ENCODE data around the gene KRTAP5-2.

KRTAP5-2 gene

DNA sequence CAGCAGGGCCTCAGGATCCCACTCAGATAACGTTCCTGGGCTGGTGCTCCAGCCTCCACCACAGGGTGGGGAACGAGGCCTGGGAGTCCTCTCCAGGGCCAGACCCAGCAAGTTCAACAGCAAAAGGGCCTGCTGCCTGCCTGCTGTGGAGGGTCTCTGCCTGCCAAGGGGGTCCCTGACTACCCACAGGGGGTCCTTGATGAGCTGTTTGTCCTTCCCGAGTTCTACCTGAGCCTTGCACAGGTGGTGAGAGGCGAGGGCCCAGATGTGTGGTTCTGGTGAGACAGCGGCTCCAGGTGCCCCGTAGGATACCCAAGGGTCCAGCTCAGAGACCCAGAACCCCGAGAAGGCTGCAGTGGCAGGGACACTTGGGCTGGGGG, 30.4 kb downstream of the KRTAP5-2 start:
- no peak for DNase-seq (ENCODE audit: low read depth)

DNA sequence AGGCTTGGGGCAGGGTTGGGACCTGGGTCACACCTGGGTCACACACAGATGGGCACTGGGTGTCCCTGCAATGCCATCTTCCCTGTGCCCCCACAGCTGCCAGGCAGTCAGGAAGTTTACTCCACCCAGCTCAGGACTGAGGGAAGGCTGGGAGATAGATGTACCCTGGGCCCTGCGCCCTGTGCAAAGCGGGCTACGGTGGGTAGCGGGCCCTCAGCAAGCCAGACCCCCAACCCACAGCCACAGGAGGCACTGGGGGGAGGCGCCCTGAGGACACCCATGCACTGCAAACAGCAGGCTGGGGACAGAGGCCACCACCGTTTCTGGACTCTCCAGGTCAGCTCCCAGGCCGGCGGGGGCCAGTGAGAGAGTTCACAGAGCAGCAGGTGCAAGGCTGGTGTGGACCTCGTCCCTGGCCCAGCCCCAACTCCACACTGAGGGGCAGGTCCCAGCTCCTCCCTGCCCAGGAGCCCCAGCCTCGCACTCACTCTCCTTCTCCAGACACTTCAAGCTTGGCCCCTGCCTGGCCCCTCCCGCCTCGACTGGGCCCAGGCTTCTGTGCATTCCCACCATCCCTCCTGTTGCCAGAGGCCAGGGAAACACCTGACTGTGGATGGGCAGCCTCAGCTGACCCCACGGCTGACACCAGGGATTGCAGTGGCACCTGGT, 30.9 kb downstream of the KRTAP5-2 start:
- no peak for DNase-seq (ENCODE audit: low read depth)

DNA sequence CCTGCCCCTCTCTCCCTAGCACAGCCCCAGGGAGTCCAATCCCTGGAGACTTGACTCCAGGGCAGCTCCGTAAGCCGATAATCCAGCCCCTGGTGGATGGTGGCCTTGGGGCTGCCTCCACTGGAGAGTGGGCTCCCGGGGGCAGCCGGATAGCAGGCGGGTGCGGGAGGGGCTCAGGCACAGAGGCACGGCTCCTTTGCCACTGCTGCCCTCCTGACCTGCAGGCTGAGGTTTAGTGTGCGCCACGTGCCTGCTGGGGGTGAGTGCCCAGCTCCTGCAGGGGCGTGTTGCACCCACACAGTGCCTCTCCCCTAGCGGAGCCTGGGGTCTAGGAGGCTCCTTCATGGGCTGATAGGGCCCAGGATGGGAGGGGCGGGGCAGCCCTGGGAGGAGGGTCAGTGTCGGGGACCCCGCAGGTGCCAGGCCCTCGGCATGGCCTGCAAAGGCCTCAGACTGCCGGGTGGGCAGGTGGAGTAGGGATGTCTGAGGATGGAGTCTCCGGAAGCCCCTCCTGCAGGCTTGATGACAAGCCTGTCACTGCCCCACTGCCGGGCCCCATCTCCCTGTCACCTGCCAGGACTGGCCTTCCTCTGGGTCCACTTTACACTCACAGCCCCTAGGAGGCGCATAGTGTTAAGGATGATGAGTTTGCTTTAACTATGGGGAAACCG, 31.6 kb downstream of the KRTAP5-2 start:
- no peak for DNase-seq (ENCODE audit: low read depth)

- no peak for DNase-seq (ENCODE audit: low read depth)
These were observed 32.2 kb downstream of the KRTAP5-2 start for GRCh38 chr11:1565904-1566247.

GRCh38 chr11:1565173-1565903, 32.8 kb downstream of the KRTAP5-2 start:
- no peak for DNase-seq (ENCODE audit: low read depth)

DNA sequence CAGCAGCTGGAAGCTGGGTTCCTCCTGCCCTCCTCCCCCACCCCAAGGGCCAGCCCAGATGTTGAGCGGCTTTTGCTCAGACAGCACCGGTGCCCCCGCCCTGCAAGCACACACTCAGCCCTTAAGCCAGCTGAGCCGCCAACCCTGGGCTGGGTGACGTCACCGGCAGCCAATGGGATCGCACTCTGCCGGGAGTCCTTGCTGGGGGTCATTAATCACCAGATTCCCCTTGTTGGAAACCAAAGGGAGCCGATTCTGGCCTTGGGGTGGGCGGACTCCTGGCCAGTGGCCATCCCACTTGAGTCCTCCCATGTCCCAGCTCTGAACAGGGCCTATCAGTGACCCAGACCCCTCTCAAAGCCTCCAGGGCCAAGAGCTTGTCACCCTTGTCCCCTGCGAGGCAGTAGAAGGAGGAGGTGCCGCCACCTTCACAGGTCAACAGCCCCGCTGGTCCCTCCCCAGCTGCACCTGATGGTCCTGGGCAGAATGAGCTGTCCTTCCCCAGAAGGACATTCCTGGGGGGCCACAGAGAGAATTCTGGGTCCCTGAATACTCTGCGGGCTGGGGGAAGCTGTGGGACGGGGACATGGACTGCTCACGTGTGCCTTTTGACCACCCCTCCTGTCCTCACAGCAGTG, 33.4 kb downstream of the KRTAP5-2 start:
- DNase-seq (ENCODE audit: low read depth) = no peak

GRCh38 chr11:1563697-1564534, 34.2 kb downstream of the KRTAP5-2 start:
- DNase-seq (ENCODE audit: low read depth) = no peak

DNA sequence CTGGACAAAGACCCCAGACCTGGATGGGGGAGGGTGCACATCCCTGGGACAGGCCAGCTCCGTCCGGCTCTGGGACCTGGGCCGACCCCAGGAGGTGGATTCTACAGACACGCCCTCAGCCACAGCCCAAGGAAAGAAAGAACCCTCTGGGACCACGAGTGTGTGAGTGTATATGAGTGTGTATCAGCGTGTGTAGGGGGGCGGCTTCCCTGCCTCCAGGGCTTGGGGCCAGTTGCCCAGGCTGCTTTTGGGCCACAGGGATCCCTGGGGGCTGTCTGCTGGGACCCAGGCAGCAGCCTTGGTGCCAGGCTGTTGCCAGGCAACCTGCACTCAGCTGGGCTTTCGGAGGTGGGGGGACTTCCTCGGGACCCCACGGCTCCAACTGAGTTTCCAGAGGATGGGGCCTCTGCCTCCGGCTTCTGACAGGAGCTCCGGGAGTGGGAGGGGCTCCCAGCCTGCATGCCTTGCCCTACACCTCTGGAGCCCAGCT, 34.9 kb downstream of the KRTAP5-2 start:
- no peak for DNase-seq (ENCODE audit: low read depth)

DNA sequence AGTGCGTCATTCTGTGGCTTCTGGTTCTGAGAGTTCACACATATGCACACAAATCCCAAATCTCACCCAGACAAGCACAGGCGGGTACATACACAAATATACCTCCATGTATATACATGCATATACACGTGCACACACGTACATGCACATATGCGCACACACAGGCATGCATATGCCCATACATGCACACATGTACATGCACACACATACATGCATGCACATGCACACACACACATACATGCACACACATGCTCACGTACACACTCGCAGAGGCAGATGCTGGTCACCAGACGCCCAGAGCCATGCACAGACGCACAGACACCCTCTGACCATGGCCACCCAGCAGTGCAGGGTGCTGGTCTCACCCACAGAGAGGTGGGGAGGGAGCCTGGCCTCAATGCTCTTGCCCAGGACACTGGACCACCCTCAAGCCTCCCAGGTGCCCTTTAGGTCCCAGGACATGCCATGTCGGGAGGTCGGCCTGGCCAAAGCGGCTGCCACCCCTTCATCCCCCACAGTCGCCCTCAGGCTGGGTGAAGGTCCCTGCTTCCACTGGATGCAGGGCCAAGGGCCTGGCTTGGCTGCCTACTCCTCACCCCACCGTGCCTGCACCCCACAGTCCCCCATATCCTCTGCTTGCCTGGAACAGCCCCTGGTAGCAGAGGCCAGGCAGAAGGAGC, 35.5 kb downstream of the KRTAP5-2 start:
- DNase-seq (ENCODE audit: low read depth) = no peak

GRCh38 chr11:1561955-1562354, 36.1 kb downstream of the KRTAP5-2 start:
- DNase-seq (ENCODE audit: low read depth) = no peak

DNA sequence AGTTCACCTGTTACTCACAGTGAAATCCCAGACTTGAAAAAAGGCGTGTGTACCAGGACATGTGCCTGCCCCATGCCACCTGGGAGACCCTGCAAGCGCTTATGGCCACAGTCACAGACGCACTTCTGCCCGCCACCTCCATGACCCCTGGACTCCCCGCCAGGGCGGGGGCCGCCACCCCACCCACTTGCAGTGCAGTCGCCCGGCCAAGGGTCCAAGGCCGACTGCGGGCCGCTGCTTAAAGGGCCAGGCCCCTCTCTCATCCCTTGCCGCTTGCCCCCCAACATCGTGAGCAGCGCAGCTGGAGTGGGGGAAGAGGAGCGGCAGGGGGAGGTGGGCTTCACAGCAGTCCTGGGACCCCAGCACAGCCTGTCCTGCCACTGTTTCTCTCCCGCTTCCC, 36.8 kb downstream of the KRTAP5-2 start:
- no peak for DNase-seq (ENCODE audit: low read depth)

GRCh38 chr11:1560649-1561251, 37.3 kb downstream of the KRTAP5-2 start:
- DNase-seq (ENCODE audit: low read depth) = no peak

GRCh38 chr11:1560002-1560648, 38.0 kb downstream of the KRTAP5-2 start:
- no peak for DNase-seq (ENCODE audit: low read depth)

GRCh38 chr11:1559111-1559951, 38.8 kb downstream of the KRTAP5-2 start:
- no peak for DNase-seq (ENCODE audit: low read depth)

DNA sequence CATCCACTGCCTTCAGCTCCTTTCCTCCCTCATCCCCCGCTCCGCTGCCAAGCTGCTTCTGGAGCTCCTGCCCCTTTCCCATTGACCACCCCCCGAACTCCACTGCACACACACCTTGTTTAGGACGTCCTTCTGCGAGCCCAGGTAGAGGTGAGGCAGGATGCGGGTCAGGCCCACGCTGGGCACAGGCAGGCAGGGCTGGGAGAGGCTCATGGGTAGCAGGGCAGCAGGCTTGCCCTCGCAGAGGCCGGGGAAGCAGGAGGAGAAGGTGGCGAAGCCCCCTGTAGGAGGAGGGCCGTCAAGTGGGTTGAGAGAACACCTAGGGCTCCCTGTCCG, 39.4 kb downstream of the KRTAP5-2 start:
- DNase-seq (ENCODE audit: low read depth) = no peak

- no peak for DNase-seq (ENCODE audit: low read depth)
These were observed 40.0 kb downstream of the KRTAP5-2 start for GRCh38 chr11:1557904-1558774.

- no peak for DNase-seq (ENCODE audit: low read depth)
These were observed 40.8 kb downstream of the KRTAP5-2 start for GRCh38 chr11:1557051-1557884.

Measured in activated T-helper 9 cell treated with anti-CD3 and anti-CD28 coated beads, Interleukin-2, amount 50 U/mL, for 16 hours (primary cell).